ENCODE results near the gene ELF5.

ELF5 gene

DNA sequence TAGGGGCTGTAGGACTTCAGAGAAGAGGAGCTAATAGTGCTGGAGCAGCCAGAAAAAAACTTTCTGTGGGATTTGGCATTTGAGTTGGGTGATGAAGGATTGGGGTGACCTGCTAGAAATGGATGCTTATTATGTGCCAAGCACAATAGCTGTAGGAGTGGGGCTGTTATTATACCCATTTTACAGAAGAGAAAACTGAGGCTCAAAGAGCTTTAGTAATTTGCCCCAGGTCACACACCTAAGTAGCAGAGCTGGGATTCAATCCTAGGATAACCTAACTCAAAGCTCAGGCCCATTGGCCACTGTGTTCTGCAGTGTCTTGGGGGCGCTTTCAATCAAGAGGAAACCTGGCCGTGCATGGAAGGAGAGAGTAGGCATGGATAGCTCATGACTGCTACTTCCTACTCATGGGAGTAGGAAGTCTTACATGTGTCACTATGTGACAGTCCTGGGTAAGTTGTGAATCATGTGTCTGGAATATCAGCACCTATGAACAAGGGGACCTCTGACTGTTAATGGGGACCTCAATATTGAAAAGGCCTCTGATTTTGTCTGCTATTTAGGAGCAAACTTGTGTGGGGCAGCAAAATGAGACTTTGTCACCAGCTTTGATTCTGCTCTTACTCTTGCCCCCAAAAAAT lies 6.1 kb upstream of the ELF5 start:
- no peak overlapping the region for H3K27ac ChIP-seq (replicated peaks)
- H3K4me3 ChIP-seq (replicated peaks; ENCODE audit: insufficient read depth, low read length): no peak overlapping the region
- H3K27me3 ChIP-seq (ENCODE audit: insufficient read depth, poor library complexity, severe bottlenecking): no peaks in the 10 kb centered on the region
- TF ChIP-seq, protein P1, sequence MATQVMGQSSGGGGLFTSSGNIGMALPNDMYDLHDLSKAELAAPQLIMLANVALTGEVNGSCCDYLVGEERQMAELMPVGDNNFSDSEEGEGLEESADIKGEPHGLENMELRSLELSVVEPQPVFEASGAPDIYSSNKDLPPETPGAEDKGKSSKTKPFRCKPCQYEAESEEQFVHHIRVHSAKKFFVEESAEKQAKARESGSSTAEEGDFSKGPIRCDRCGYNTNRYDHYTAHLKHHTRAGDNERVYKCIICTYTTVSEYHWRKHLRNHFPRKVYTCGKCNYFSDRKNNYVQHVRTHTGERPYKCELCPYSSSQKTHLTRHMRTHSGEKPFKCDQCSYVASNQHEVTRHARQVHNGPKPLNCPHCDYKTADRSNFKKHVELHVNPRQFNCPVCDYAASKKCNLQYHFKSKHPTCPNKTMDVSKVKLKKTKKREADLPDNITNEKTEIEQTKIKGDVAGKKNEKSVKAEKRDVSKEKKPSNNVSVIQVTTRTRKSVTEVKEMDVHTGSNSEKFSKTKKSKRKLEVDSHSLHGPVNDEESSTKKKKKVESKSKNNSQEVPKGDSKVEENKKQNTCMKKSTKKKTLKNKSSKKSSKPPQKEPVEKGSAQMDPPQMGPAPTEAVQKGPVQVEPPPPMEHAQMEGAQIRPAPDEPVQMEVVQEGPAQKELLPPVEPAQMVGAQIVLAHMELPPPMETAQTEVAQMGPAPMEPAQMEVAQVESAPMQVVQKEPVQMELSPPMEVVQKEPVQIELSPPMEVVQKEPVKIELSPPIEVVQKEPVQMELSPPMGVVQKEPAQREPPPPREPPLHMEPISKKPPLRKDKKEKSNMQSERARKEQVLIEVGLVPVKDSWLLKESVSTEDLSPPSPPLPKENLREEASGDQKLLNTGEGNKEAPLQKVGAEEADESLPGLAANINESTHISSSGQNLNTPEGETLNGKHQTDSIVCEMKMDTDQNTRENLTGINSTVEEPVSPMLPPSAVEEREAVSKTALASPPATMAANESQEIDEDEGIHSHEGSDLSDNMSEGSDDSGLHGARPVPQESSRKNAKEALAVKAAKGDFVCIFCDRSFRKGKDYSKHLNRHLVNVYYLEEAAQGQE (IDR thresholded peaks at IDR 0.05; ENCODE audit: insufficient replicate concordance, low read depth): no peak
- no peak for TF ChIP-seq SPI1 (IDR thresholded peaks at IDR 0.05; ENCODE audit: borderline replicate concordance, low read depth)
- no peak for TF ChIP-seq POLR2AphosphoS5 (IDR thresholded peaks at IDR 0.05; ENCODE audit: low read depth)
- DNase-seq (ENCODE audit: low read depth in 1 of 2, low spot score in 1 of 2): no peak

DNA sequence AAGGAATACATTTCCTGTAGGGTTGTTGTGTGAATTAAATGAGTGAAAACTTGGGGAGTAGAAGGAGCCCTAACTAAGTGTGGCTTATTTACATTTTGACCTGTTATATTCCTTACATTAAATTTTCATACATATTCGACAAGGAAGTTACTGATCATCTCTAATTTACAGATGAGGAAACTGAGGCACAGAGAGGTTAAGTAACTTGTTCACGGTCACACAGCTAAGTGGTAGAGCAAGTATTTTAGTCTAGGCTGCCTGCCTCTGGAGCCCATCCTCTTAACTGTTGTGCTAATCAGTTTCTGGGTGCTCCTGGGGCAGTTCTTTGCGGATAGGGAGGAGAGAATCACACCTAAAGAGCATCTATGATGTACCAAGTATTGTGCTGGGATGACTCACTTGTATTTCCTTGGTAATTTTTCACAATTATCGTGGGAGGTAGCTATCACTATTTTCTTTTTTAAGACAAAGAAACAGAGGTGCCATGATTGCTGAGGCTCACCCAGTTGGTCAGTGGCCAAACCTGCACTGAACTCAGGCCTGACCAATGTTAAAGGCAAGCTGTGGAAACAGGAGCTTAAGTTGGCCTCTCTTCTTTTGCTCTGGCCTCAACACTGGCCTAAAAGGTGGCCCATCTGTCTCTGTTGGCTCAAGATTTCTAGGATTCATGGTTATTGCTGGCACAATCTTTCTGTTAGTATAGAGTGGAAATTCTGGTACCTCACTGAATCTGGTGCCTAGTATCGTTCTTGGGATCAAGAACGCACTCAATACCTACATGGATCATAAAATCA lies 2.9 kb upstream of the ELF5 start:
- no peaks in the 10 kb centered on the region for H3K27me3 ChIP-seq (ENCODE audit: insufficient read depth, poor library complexity, severe bottlenecking)
- DNase-seq (ENCODE audit: low read depth in 1 of 2, low spot score in 1 of 2): no peak
- no peak for TF ChIP-seq POLR2AphosphoS5 (IDR thresholded peaks at IDR 0.05; ENCODE audit: low read depth)
- TF ChIP-seq, protein P1 (IDR thresholded peaks at IDR 0.05; ENCODE audit: insufficient replicate concordance, low read depth): no peak
- no peak for TF ChIP-seq SPI1 (IDR thresholded peaks at IDR 0.05; ENCODE audit: borderline replicate concordance, low read depth)
- TF ChIP-seq GABPA (IDR thresholded peaks at IDR 0.05; ENCODE audit: low read depth): no peak
- TF ChIP-seq, protein P2, sequence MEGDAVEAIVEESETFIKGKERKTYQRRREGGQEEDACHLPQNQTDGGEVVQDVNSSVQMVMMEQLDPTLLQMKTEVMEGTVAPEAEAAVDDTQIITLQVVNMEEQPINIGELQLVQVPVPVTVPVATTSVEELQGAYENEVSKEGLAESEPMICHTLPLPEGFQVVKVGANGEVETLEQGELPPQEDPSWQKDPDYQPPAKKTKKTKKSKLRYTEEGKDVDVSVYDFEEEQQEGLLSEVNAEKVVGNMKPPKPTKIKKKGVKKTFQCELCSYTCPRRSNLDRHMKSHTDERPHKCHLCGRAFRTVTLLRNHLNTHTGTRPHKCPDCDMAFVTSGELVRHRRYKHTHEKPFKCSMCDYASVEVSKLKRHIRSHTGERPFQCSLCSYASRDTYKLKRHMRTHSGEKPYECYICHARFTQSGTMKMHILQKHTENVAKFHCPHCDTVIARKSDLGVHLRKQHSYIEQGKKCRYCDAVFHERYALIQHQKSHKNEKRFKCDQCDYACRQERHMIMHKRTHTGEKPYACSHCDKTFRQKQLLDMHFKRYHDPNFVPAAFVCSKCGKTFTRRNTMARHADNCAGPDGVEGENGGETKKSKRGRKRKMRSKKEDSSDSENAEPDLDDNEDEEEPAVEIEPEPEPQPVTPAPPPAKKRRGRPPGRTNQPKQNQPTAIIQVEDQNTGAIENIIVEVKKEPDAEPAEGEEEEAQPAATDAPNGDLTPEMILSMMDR (IDR thresholded peaks at IDR 0.05; ENCODE audit: insufficient read depth, low read length): no peak
- no peak overlapping the region for H3K27ac ChIP-seq (replicated peaks)
- H3K4me3 ChIP-seq (replicated peaks; ENCODE audit: insufficient read depth, low read length): no peak overlapping the region

DNA sequence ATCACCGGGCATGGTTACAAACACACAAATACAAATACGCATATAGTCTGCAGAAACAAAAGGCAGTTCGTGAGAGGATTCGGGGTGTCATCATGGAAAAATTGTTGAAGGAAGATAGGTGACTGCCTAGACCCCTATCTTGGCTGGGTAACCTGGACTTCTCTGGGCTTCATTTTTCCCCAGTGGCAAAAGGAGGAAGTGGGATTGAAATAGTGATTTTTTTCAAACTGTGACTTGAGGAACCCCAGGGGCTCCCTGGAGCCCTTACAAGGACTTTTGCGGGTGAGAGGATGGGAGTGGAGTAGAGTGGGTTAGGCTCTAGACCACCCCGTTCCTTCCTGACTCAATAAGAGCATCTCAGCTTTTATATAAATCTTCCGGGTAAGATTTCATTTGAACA lies 1.0 kb upstream of the ELF5 start:
- DNase-seq (ENCODE audit: low read depth in 1 of 2, low spot score in 1 of 2): no peak
- TF ChIP-seq, protein P2 (IDR thresholded peaks at IDR 0.05; ENCODE audit: insufficient read depth, low read length): no peak
- TF ChIP-seq POLR2AphosphoS5 (IDR thresholded peaks at IDR 0.05; ENCODE audit: low read depth) (no peak), GABPA (IDR thresholded peaks at IDR 0.05; ENCODE audit: low read depth) (no peak), SPI1 (IDR thresholded peaks at IDR 0.05; ENCODE audit: borderline replicate concordance, low read depth) (peak; percentile 77)
- TF ChIP-seq, protein P1 (IDR thresholded peaks at IDR 0.05; ENCODE audit: insufficient replicate concordance, low read depth): no peak
- Histone ChIP-seq H3K27me3 (ENCODE audit: insufficient read depth, poor library complexity, severe bottlenecking) (no peaks in the 10 kb centered on the region), H3K27ac (replicated peaks) (no peak overlapping the region), H3K4me3 (replicated peaks; ENCODE audit: insufficient read depth, low read length) (no peak overlapping the region)

Data from HL-60 (cell line).